ENCODE results near the gene CAPN5.

The CAPN5 gene

DNA sequence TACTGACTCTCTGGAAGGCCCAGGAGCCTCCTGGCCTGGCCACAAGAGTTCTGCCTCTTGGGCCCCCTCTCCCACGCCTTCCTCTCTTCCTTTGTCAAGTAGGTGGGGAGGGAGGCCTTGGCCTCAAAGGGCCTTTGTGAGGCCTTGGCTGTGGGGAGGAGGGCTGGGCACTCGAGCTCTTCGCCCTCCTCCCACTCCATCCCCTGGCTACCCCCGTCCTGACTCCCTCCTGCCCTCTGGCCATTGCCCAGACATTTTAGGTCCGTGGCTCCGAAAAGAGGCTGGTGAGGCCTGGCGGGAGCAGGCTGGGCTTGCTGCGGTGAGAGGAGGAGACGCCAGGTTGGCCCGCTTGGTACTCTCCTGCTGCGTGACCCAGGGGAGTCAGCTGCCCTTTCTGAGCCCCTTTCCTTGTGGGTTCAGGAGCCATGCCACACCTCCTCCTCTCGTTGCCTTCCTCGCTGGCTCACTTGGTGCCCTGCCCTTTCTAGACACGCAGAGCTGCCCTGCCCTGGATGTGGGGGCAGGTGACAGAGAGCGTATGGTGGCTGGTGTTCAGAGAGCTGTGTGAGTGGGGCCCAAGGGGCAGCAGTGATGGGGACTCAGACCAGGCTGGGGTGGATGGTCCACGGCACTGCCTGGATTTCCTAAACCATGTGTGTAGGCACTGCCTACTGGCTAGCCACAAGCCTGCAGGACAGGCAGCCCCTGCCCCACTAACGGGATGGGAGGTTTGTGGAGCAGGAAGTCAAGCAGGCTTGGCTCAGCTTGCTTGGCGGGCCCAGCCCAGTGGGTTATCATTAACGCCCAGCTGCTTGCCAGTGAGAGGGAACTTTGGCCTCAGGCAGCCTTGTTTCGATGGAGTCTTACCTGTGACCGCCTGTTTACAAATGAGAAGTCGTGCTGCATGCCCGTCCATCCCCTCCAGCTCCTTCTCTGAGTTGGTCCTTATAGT, 20.0 kb downstream of the CAPN5 start:
- Histone ChIP-seq H3K4me3 (IDR thresholded peaks at IDR 0.05; ENCODE audit: insufficient read depth, low read depth, low read length) (no peak overlapping the region), H3K4me1 (ENCODE audit: low read depth, poor library complexity, severe bottlenecking) (peaks cover 11% of the 10 kb centered on the region), H3K36me3 (ENCODE audit: insufficient read depth) (no peaks in the 10 kb centered on the region), H3K27ac (no peak overlapping the region), H3K4me2 (no peak overlapping the region), H2AFZ (ENCODE audit: low read depth) (no peak overlapping the region), H3K9ac (no peak overlapping the region), H3K79me2 (ENCODE audit: insufficient read depth, low read depth) (no peaks in the 10 kb centered on the region), H3K27me3 (ENCODE audit: insufficient read depth, low read depth) (no peaks in the 10 kb centered on the region), H4K20me1 (ENCODE audit: insufficient read depth) (no peaks in the 10 kb centered on the region)
- TF ChIP-seq, protein P1, sequence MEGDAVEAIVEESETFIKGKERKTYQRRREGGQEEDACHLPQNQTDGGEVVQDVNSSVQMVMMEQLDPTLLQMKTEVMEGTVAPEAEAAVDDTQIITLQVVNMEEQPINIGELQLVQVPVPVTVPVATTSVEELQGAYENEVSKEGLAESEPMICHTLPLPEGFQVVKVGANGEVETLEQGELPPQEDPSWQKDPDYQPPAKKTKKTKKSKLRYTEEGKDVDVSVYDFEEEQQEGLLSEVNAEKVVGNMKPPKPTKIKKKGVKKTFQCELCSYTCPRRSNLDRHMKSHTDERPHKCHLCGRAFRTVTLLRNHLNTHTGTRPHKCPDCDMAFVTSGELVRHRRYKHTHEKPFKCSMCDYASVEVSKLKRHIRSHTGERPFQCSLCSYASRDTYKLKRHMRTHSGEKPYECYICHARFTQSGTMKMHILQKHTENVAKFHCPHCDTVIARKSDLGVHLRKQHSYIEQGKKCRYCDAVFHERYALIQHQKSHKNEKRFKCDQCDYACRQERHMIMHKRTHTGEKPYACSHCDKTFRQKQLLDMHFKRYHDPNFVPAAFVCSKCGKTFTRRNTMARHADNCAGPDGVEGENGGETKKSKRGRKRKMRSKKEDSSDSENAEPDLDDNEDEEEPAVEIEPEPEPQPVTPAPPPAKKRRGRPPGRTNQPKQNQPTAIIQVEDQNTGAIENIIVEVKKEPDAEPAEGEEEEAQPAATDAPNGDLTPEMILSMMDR (conservative IDR thresholded peaks at IDR 0.05; ENCODE audit: low read depth, low read length): no peak

DNA sequence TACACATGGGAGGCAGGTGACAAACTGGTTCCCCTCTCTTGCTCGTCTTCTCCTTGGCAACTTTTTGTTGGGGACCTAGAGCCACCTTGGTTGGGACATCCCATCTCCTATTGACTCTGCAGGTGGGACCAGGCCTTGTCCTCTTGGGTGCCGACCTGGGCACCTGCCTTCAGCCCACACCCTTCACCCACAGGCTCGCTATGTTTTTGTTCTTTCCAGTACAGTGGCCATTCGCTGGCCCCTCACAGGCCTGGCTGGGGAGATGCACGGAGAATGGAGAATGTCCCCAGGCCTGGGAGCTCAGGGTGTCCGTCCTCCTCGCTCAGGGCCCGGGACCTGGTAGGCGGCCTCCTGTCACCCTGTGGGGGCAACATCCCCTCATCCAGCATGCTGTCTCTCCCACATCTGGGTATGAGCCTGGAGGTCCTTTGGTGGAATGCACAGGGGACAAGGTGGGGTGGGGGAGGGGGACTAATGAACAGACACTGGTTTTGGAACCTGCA, 21.0 kb downstream of the CAPN5 start:
- peaks cover 11% of the 10 kb centered on the region for H3K4me1 ChIP-seq (ENCODE audit: low read depth, poor library complexity, severe bottlenecking)
- no peaks in the 10 kb centered on the region for H3K27me3 ChIP-seq (ENCODE audit: insufficient read depth, low read depth)
- H3K79me2 ChIP-seq (ENCODE audit: insufficient read depth, low read depth): no peaks in the 10 kb centered on the region
- no peak overlapping the region for H3K4me2 ChIP-seq
- no peaks in the 10 kb centered on the region for H4K20me1 ChIP-seq (ENCODE audit: insufficient read depth)
- TF ChIP-seq, protein P1 (conservative IDR thresholded peaks at IDR 0.05; ENCODE audit: low read depth, low read length): no peak
- H2AFZ ChIP-seq (ENCODE audit: low read depth): no peak overlapping the region
- no peak overlapping the region for H3K27ac ChIP-seq
- no peak overlapping the region for H3K9ac ChIP-seq
- H3K4me3 ChIP-seq (IDR thresholded peaks at IDR 0.05; ENCODE audit: insufficient read depth, low read depth, low read length): no peak overlapping the region
- H3K36me3 ChIP-seq (ENCODE audit: insufficient read depth): no peaks in the 10 kb centered on the region

DNA sequence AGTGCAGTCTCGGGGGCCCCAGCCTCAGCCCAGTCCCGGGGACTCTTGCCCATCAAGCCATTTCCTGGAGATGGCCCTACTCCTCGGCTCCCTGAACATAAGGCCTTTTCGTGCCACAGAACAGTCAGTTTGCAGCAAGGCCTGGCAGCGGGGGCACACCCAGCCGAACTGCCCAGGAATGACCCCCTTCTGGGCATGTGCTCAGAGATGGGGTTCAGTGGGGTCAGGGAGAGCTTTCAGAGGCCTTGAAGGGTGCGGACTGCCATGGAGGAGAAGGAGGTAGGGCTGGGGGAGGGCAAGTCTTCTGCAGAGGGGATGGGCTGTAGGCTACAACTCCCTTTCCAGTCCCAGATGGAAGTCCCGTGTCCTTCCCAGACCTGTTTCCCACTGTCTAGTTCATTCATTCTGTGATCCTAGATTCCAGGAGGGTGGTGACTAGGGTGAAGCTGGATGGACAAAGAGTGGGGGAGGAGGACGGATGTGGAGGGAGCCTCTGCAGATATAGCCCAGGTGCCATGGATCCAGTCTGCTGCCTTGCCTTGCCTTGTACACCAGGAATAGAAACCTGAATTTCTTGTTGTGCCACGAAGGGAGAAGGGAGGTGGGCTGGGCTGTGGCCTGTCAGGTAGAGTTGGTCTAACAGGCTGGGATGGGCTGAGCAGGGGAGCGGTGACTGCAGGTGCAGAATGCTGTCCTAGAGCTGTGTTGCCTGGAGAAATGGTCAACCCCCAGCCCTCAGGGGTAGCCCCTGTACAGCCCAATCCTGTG, 21.6 kb downstream of the CAPN5 start:
- Histone ChIP-seq H3K79me2 (ENCODE audit: insufficient read depth, low read depth) (no peaks in the 10 kb centered on the region), H3K9ac (no peak overlapping the region), H3K4me3 (IDR thresholded peaks at IDR 0.05; ENCODE audit: insufficient read depth, low read depth, low read length) (no peak overlapping the region), H3K4me2 (no peak overlapping the region), H3K27ac (no peak overlapping the region), H3K4me1 (ENCODE audit: low read depth, poor library complexity, severe bottlenecking) (peaks cover 11% of the 10 kb centered on the region), H3K27me3 (ENCODE audit: insufficient read depth, low read depth) (no peaks in the 10 kb centered on the region), H3K36me3 (ENCODE audit: insufficient read depth) (no peaks in the 10 kb centered on the region), H2AFZ (ENCODE audit: low read depth) (no peak overlapping the region), H4K20me1 (ENCODE audit: insufficient read depth) (no peaks in the 10 kb centered on the region)
- TF ChIP-seq, protein P1 (conservative IDR thresholded peaks at IDR 0.05; ENCODE audit: low read depth, low read length): no peak

DNA sequence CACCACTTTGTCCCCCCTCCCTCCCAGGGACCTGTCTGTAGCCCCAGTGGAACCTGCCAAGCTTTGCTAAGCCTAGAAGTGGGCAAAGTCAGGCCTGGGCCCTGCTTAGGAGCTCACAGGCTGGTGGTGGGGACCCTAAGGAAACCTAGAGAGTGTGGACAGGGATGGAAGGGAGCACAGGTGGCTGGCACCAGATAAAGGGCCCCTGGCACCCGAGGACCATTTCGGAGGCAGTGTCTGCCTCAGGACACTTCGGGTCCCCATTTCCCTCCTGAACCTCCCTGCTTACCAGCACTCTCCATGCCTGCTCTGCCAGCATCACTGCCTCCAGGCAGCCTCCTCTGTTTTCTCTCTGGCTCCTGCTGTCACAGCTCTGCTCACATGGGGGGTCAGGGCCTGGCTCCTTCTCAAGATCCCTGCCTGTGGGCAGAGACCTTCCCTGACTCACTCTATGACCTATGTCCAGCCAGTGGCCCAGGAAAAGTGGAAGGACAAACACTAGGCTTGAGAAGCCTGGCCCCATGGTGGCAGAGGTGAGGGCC, 22.3 kb downstream of the CAPN5 start:
- TF ChIP-seq, protein P1 (conservative IDR thresholded peaks at IDR 0.05; ENCODE audit: low read depth, low read length): no peak
- no peak overlapping the region for H2AFZ ChIP-seq (ENCODE audit: low read depth)

More for the DNA sequence above, 22.3 kb downstream of the CAPN5 start:
- Histone ChIP-seq H3K36me3 (ENCODE audit: insufficient read depth) (no peaks in the 10 kb centered on the region), H3K4me1 (ENCODE audit: low read depth, poor library complexity, severe bottlenecking) (peaks cover 11% of the 10 kb centered on the region), H3K27ac (no peak overlapping the region), H4K20me1 (ENCODE audit: insufficient read depth) (no peaks in the 10 kb centered on the region), H3K4me3 (IDR thresholded peaks at IDR 0.05; ENCODE audit: insufficient read depth, low read depth, low read length) (no peak overlapping the region), H3K27me3 (ENCODE audit: insufficient read depth, low read depth) (no peaks in the 10 kb centered on the region), H3K4me2 (no peak overlapping the region), H3K79me2 (ENCODE audit: insufficient read depth, low read depth) (no peaks in the 10 kb centered on the region), H3K9ac (no peak overlapping the region)

All from KMS-11 (cell line).